CD4-positive, alpha-beta T cell (primary cell): ENCODE measurements around the gene VSIG10L2. TPM values are rescaled to one million over a fixed set of nuclear protein-coding genes. Genes with fewer than 3 reads are reported as not detected.

Experiments
- ATAC-seq: fragments of 200-7000 bp; cut with Tn5 transposase; one replicate; pipeline ENCODE4 v1.10.0; 2022; ENCODE audit warnings: mild to moderate bottlenecking; ENCODE audit not compliant: poor library complexity
- CTCF ChIA-PET: fragments of 350-600 bp; sonication (Branson Sonifier 250); formaldehyde crosslinking; loops from one replicate; lab custom pipeline; 2021; ENCODE audit warnings: antibody characterized with exemption, inconsistent platforms; lab: Charles Lee
- POLR2A ChIA-PET: fragments of 350-600 bp; sonication (Branson Sonifier 250); formaldehyde crosslinking; loops from one replicate; lab custom pipeline; 2021; ENCODE audit warnings: antibody characterized with exemption, inconsistent platforms; lab: Charles Lee
- DNase-seq, 14 experiments: peaks; one replicate each; pipeline ENCODE4 v3.0.0-alpha.2; 2013 to 2020; ENCODE audit warnings: mixed read lengths in 2 of 14
- H3K27ac ChIP-seq, 2 donors: one replicate each; pipeline versions ENCODE4 v1.5.1 to v1.7.0; 2013; ENCODE audit warnings: low read length in 2 of 2, low read depth in 1 of 2, mild to moderate bottlenecking in 1 of 2
- H3K27me3 ChIP-seq, 2 experiments: 1 replicate in 1 of 2; 2 replicates in 1 of 2; pipeline versions ENCODE4 v1.6.1 to v1.7.0; 2013; ENCODE audit warnings: low read length in 2 of 2, control low read depth in 1 of 2, mild to moderate bottlenecking in 1 of 2, moderate library complexity in 1 of 2; ENCODE audit not compliant: insufficient read depth in 2 of 2, control insufficient read depth in 1 of 2
- H3K36me3 ChIP-seq: one replicate; pipeline ENCODE4 v1.6.1; 2013; ENCODE audit warnings: low read length, control low read depth; ENCODE audit not compliant: insufficient read depth
- H3K4me1 ChIP-seq: one replicate; pipeline ENCODE4 v1.6.1; 2013; ENCODE audit warnings: low read length, control low read depth; ENCODE audit not compliant: insufficient read depth
- H3K4me3 ChIP-seq: one replicate; pipeline ENCODE4 v1.5.1; 2013; ENCODE audit warnings: mild to moderate bottlenecking, low read length, moderate library complexity
- H3K9me3 ChIP-seq, 2 experiments: 1 replicate in 1 of 2; 2 replicates in 1 of 2; pipeline versions ENCODE4 v1.6.1 to v1.7.0; 2013; ENCODE audit warnings: low read length in 2 of 2, mild to moderate bottlenecking in 2 of 2, control low read depth in 1 of 2, moderate library complexity in 1 of 2; ENCODE audit not compliant: control insufficient read depth in 1 of 2, insufficient read depth in 1 of 2
- H3K27ac Mint-ChIP-seq: one replicate; pipeline ENCODE4 v1.8.0; 2020; ENCODE audit warnings: mixed read lengths
- H3K27me3 Mint-ChIP-seq: one replicate; pipeline ENCODE4 v1.8.0; 2021; ENCODE audit warnings: mixed read lengths
- H3K36me3 Mint-ChIP-seq: one replicate; pipeline ENCODE4 v1.8.0; 2021; ENCODE audit warnings: low read depth, mixed read lengths
- H3K4me1 Mint-ChIP-seq: one replicate; pipeline ENCODE4 v1.8.0; 2021; ENCODE audit warnings: low read depth, mixed read lengths
- H3K4me3 Mint-ChIP-seq: one replicate; pipeline ENCODE4 v1.8.0; 2020; ENCODE audit warnings: mild to moderate bottlenecking, mixed read lengths
- H3K9me3 Mint-ChIP-seq: one replicate; pipeline ENCODE4 v1.8.0; 2020; ENCODE audit warnings: mixed read lengths
- intact Hi-C, 2 experiments: fragments of 100-400 bp; cut with DNase I in 1 of 2; cut with micrococcal nuclease in 1 of 2; formaldehyde crosslinking; loops; one replicate each; pipeline versions ENCODE4 v1.15.1 to v1.9.0; 2023 to 2025; cut with DNase I, micrococcal nuclease
- total RNA-seq, 174 experiments: library from RNA in 2 of 174; stranded (reverse) in 2 of 174; gene quantifications; one replicate each; pipeline ENCODE4 v1.2.3 and lab custom pipeline; 2021 to 2026
- TF ChIP-seq, protein P1 (sequence below): fragments of 200-600 bp; IDR thresholded peaks from one replicate; pipeline ENCODE4 v1.8.0; 2022; ENCODE audit warnings: antibody characterized with exemption, mild to moderate bottlenecking

The VSIG10L2 gene
- total RNA-seq, 2 experiments from 2014 or later, result not detected

DNA sequence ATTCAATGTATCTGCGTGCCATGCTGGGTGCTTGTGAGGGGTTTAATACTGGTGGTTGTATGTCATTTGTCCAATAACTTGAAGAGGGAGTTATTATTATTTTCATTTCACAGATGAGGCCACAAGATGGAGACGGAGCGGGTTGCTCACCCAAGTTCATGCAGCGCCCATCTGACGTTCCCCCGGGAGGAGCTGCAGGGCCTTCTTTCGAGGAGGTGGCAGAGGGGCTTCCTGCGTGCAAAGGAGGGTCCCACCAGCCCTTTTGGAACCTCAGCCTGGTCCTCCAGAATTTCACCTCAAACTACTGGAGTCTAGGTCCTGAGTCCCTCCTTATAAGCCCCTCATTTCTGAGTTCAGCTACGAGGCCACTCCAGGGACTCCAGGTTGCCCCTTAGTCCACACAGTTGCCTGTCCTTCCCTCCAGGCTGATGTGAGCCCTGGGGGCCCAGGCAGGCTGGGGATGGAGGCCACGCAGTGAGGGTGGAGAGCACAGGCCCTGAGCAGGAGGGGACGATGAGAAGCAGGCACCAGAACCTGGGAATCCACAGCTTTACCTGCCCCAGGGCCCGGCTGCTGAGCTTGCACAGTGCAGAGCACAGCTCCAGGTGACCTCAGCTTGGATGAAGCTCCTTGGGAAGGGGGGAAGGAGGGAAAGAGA is 2.9 kb upstream of the VSIG10L2 start:
- Histone ChIP-seq H3K27me3 (peaks cover 0 to 3% of the 10 kb centered on the region in 2 experiments), H3K9me3 (no peaks in the 10 kb centered on the region), H3K36me3 (no peaks in the 10 kb centered on the region), H3K27ac (no peak overlapping the region), H3K4me3 (no peak overlapping the region), H3K4me1 (peaks cover 14% of the 10 kb centered on the region)
- Mint-ChIP-seq H3K27ac (no peak overlapping the region), H3K9me3 (no peaks in the 10 kb centered on the region), H3K27me3 (no peaks in the 10 kb centered on the region), H3K4me1 (peaks cover 6% of the 10 kb centered on the region), H3K4me3 (no peak overlapping the region), H3K36me3 (no peaks in the 10 kb centered on the region)
- intact Hi-C loops, result loop anchor here (1.0 to 5.0 kb wide), 3 partner anchors 179 to 251 kb away; no protein-coding TSS in a partner anchor
- TF ChIP-seq, protein P1, sequence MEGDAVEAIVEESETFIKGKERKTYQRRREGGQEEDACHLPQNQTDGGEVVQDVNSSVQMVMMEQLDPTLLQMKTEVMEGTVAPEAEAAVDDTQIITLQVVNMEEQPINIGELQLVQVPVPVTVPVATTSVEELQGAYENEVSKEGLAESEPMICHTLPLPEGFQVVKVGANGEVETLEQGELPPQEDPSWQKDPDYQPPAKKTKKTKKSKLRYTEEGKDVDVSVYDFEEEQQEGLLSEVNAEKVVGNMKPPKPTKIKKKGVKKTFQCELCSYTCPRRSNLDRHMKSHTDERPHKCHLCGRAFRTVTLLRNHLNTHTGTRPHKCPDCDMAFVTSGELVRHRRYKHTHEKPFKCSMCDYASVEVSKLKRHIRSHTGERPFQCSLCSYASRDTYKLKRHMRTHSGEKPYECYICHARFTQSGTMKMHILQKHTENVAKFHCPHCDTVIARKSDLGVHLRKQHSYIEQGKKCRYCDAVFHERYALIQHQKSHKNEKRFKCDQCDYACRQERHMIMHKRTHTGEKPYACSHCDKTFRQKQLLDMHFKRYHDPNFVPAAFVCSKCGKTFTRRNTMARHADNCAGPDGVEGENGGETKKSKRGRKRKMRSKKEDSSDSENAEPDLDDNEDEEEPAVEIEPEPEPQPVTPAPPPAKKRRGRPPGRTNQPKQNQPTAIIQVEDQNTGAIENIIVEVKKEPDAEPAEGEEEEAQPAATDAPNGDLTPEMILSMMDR, result no peak
- ChIA-PET CTCF (interaction anchor here (1.0 kb wide), 1 partner anchor 251 kb away, joined by 4 read pairs; no protein-coding TSS in a partner anchor), POLR2A (no interaction called here)
- ATAC-seq (no peak), DNase-seq (no peak)

DNA sequence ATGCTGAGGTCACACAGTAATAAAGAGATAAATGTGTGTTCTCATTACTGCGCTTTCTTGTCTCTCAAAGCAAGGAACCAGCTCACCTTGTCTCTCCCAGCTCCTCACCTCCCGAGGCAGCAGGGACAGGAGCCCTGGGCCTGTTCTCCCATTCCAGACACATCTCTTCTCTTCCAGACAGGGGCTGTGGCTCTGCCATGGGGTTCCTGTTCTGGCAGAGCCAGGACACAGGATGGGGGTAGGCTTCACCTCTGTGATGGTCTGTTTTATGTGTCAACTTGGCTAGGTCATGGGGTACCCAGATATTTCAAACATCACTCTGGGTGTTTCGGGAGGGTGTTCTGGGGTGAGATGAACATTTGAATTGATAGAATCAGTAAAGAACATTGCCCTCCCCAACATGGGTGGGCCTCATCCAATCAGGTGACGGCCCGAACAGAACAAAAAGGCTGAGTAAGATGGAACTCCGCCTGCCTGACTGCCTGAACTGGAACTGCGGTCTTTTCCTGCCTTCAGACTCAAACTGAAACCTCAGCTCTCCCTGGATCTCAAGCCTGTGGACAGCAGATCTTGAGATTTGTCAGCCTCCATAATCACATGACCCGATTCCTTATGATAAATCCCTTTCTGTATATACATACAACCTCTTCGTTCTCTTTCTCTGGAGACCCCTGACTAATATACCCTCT is 2.0 kb upstream of the VSIG10L2 start:
- CTCF ChIA-PET, result no interaction called here
- H3K4me1 ChIP-seq, result peaks cover 7% of the 10 kb centered on the region
- H3K27ac Mint-ChIP-seq, result no peak overlapping the region
- H3K27me3 Mint-ChIP-seq, result no peaks in the 10 kb centered on the region
- no peak overlapping the region for H3K4me3 Mint-ChIP-seq
- H3K27ac ChIP-seq, result no peak overlapping the region
- H3K27me3 ChIP-seq, result peaks cover 0 to 3% of the 10 kb centered on the region in 2 experiments
- DNase-seq (no peak), ATAC-seq (no peak)
- H3K9me3 ChIP-seq, result no peaks in the 10 kb centered on the region
- H3K4me1 Mint-ChIP-seq, result peaks cover 6% of the 10 kb centered on the region
- intact Hi-C loops, result loop anchor here in 1 of 2 experiments (5.0 kb wide), 1 partner anchor 178 kb away; no protein-coding TSS in a partner anchor
- no peak overlapping the region for H3K4me3 ChIP-seq
- no peaks in the 10 kb centered on the region for H3K9me3 Mint-ChIP-seq
- H3K36me3 Mint-ChIP-seq, result no peaks in the 10 kb centered on the region
- no peaks in the 10 kb centered on the region for H3K36me3 ChIP-seq
- POLR2A ChIA-PET, result no interaction called here
- TF ChIP-seq, protein P1, result no peak

DNA sequence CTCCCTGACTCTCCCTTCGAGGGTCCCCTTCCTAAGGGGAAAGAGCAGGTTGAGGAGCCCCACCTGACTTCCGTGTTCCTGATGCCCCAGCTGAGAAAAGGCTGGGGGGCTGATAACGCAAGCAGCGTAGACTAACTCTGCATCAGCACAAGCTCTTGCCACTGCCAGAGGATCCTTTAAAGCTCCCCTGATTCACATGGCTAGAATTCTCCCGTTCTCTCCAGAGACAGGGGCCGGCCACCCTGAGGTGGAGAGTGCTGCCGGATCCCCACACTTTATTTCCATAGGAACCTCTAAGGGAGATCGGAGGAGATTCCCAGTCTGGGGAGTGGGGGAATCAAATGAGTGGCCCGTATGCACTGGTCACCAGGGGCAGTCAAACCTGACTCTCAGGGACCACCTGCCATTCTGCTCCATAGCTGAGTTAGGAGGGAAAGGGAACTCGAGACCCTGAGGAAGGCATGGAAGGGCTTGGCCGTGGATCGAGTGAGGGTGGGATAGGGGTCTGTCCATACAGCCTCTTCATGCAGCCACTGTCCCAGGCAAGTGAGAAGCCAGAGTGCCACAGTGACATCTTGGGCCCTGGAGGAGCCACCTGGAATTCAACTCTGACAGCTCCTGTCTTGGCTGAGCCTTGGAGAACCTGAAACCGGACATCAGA is 1.4 kb upstream of the VSIG10L2 start:
- CTCF ChIA-PET, result no interaction called here
- TF ChIP-seq, protein P1, result no peak
- H3K36me3 ChIP-seq, result no peaks in the 10 kb centered on the region
- ATAC-seq (no peak), DNase-seq (no peak)
- no peaks in the 10 kb centered on the region for H3K36me3 Mint-ChIP-seq
- intact Hi-C loops, result loop anchor here in 1 of 2 experiments (5.0 kb wide), 1 partner anchor 178 kb away; no protein-coding TSS in a partner anchor
- no peak overlapping the region for H3K4me3 ChIP-seq
- H3K4me3 Mint-ChIP-seq, result no peak overlapping the region
- H3K27ac ChIP-seq, result no peak overlapping the region
- no peak overlapping the region for H3K27ac Mint-ChIP-seq
- no peaks in the 10 kb centered on the region for H3K27me3 Mint-ChIP-seq
- POLR2A ChIA-PET, result no interaction called here
- H3K27me3 ChIP-seq, result peaks cover 0 to 3% of the 10 kb centered on the region in 2 experiments
- H3K4me1 Mint-ChIP-seq, result peaks cover 6% of the 10 kb centered on the region
- H3K9me3 Mint-ChIP-seq, result no peaks in the 10 kb centered on the region
- no peaks in the 10 kb centered on the region for H3K9me3 ChIP-seq
- peaks cover 7% of the 10 kb centered on the region for H3K4me1 ChIP-seq
